Upper lobe of left lung (tissue), 6 donors: Measurements from ENCODE around the gene KDM4B. TPM values are rescaled to one million over a fixed set of nuclear protein-coding genes. Genes with fewer than 3 reads are reported as not detected.
A peak's percentile ranks its signal among the peaks of the same experiment; 100 is the strongest.

Source experiments
- ATAC-seq, 2 donors: fragments of 200-7000 bp; cut with Tn5 transposase; one replicate each; pipeline ENCODE4 v1.9.1; 2022; ENCODE audit warnings: mild to moderate bottlenecking in 2 of 2, moderate library complexity in 2 of 2; ENCODE audit not compliant: low FRiP score in 2 of 2
- DNase-seq, 2 donors: peaks; one replicate each; pipeline ENCODE4 v3.0.0-alpha.2; 2019 to 2020
- H3K27ac ChIP-seq, 4 donors: fragments of 200-600 bp; sonication (generic); one replicate each; pipeline ENCODE4 v1.5.1; 2016 to 2019
- H3K27me3 ChIP-seq, 4 donors: fragments of 200-600 bp; sonication (generic); one replicate each; pipeline ENCODE4 v1.5.1; 2017 to 2019
- H3K36me3 ChIP-seq, 4 donors: fragments of 200-600 bp; sonication (generic); one replicate each; pipeline ENCODE4 v1.5.1; 2016 to 2019
- H3K4me1 ChIP-seq, 4 donors: fragments of 200-600 bp; sonication (generic); one replicate each; pipeline ENCODE4 v1.5.1; 2018 to 2019
- H3K4me3 ChIP-seq, 4 donors: fragments of 200-600 bp; sonication (generic); one replicate each; pipeline ENCODE4 v1.5.1; 2017 to 2019; ENCODE audit warnings: mild to moderate bottlenecking in 2 of 4, moderate library complexity in 1 of 4
- H3K9me3 ChIP-seq, 4 donors: fragments of 200-600 bp; sonication (generic); one replicate each; pipeline ENCODE4 v1.5.1; 2018 to 2019
- CTCF ChIP-seq, 6 experiments: fragments of 450-650 bp in 4 of 6; fragments of 200-600 bp in 2 of 6; sonication (generic) in 2 of 6; IDR thresholded peaks; one replicate each; pipeline ENCODE4 v1.5.1; 2016 to 2019; ENCODE audit warnings: antibody characterized with exemption in 6 of 6
- EP300 ChIP-seq, 4 donors: sonication (generic); formaldehyde crosslinking; IDR thresholded peaks; one replicate each; pipeline ENCODE4 v1.5.1; 2017; ENCODE audit warnings: antibody characterized with exemption in 4 of 4, control low read depth in 2 of 4
- POLR2A ChIP-seq, 4 donors: fragments of 450-650 bp; IDR thresholded peaks; one replicate each; pipeline ENCODE4 v1.5.1; 2016 to 2017; ENCODE audit warnings: antibody characterized with exemption in 4 of 4, mild to moderate bottlenecking in 2 of 4
- POLR2AphosphoS5 ChIP-seq, 2 donors: sonication (generic); formaldehyde crosslinking; IDR thresholded peaks; one replicate each; pipeline ENCODE4 v1.5.1; 2017; ENCODE audit warnings: antibody characterized with exemption in 2 of 2
- WGBS, 2 donors: methylation state at CpG; one replicate each; pipeline ENCODE4 v1.1.5; 2017 to 2018; 5-methylcytosine and 5-hydroxymethylcytosine counted together
- total RNA-seq, 6 donors: library from RNA; depleted of rRNA in 4 of 6; stranded (reverse); fragments of >200 nt in 4 of 6; gene quantifications; one replicate each; pipeline versions ENCODE4 v1.1.0 to v1.2.1, GENCODE V29; 2016 to 2021
- donor health status: DM: no; HTN: no; CAD: no; lungs with moderate emphysema.
- donor health status: DM: no; HTN: yes; CAD: no; lungs with severe emphysema.

The KDM4B gene
- total RNA-seq, 6 donors from 2014 or later: 28.1 to 112 (median 38.2) TPM

- H3K27me3 ChIP-seq: no peaks in the 10 kb centered on the region
- TF ChIP-seq CTCF (IDR thresholded peaks at IDR 0.05): no peak
- TF ChIP-seq POLR2AphosphoS5 (IDR thresholded peaks at IDR 0.05): no peak
- TF ChIP-seq POLR2A (IDR thresholded peaks at IDR 0.05): no peak
- no peak for TF ChIP-seq EP300 (IDR thresholded peaks at IDR 0.05)
- peaks cover 23 to 91% (median 80%) of the 10 kb centered on the region in 4 donors for H3K36me3 ChIP-seq
- no peak for ATAC-seq
- H3K4me3 ChIP-seq: no peak overlapping the region
- H3K27ac ChIP-seq: no peak overlapping the region
- H3K4me1 ChIP-seq: peaks cover 0 to 13% (median 2%) of the 10 kb centered on the region in 4 donors
- 91 to 92% methylated on average over 30 to 50 of the region's 51 CpGs for WGBS, 2 donors
- no peaks in the 10 kb centered on the region for H3K9me3 ChIP-seq
- peak in 1 of 2 donors; percentile 74 for DNase-seq
These were observed 174.8 kb downstream of the KDM4B start for GRCh38 chr19:5143471-5144411.

GRCh38 chr19:5144545-5145179, 175.7 kb downstream of the KDM4B start:
- WGBS, 2 donors: 91 to 95% methylated on average over 5 to 22 of the region's 23 CpGs
- Histone ChIP-seq H3K36me3 (peaks cover 19 to 92% (median 75%) of the 10 kb centered on the region in 4 donors), H3K27ac (no peak overlapping the region)

GRCh38 chr19:5145521-5146511, 176.9 kb downstream of the KDM4B start:
- Histone ChIP-seq H3K27me3 (no peaks in the 10 kb centered on the region), H3K4me1 (no peaks in the 10 kb centered on the region), H3K4me3 (no peak overlapping the region), H3K36me3 (peaks cover 19 to 89% (median 71%) of the 10 kb centered on the region in 4 donors), H3K27ac (no peak overlapping the region), H3K9me3 (no peaks in the 10 kb centered on the region)
- TF ChIP-seq POLR2AphosphoS5 (IDR thresholded peaks at IDR 0.05) (no peak), POLR2A (IDR thresholded peaks at IDR 0.05) (no peak), CTCF (IDR thresholded peaks at IDR 0.05) (no peak), EP300 (IDR thresholded peaks at IDR 0.05) (no peak)
- ATAC-seq (no peak), DNase-seq (peak in 1 of 2 donors; percentile 80)
- WGBS, 2 donors: 94 to 97% methylated on average over 35 to 46 of the region's 52 CpGs

More at GRCh38 chr19:5144545-5145179, 175.7 kb downstream of the KDM4B start:
- ATAC-seq (no peak), DNase-seq (peak in 1 of 2 donors; percentile 64)
- H3K4me3 ChIP-seq: no peak overlapping the region
- H3K9me3 ChIP-seq: no peaks in the 10 kb centered on the region
- peaks cover 0 to 3% (median under 1%) of the 10 kb centered on the region in 4 donors for H3K4me1 ChIP-seq
- TF ChIP-seq EP300 (IDR thresholded peaks at IDR 0.05) (no peak), POLR2A (IDR thresholded peaks at IDR 0.05) (no peak), CTCF (IDR thresholded peaks at IDR 0.05) (no peak), POLR2AphosphoS5 (IDR thresholded peaks at IDR 0.05) (no peak)
- no peaks in the 10 kb centered on the region for H3K27me3 ChIP-seq
